IPS-18a (cell line): ENCODE measurements around the gene LETM1.

Experiments
- H3K27ac ChIP-seq: one replicate; pipeline ENCODE4 v1.5.1; 2013; ENCODE audit warnings: low read length
- H3K27me3 ChIP-seq: one replicate; pipeline ENCODE4 v1.6.1; 2013; ENCODE audit warnings: mild to moderate bottlenecking, low read length; ENCODE audit not compliant: control insufficient read depth, insufficient read depth
- H3K36me3 ChIP-seq: one replicate; pipeline ENCODE4 v1.6.1; 2013; ENCODE audit warnings: low read depth, low read length; ENCODE audit not compliant: control insufficient read depth
- H3K4me1 ChIP-seq: one replicate; pipeline ENCODE4 v1.6.1; 2013; ENCODE audit warnings: low read depth, low read length; ENCODE audit not compliant: control insufficient read depth
- H3K4me3 ChIP-seq: one replicate; pipeline ENCODE4 v1.5.1; 2013; ENCODE audit warnings: low read length
- H3K9ac ChIP-seq: one replicate; pipeline ENCODE4 v1.6.1; 2013; ENCODE audit warnings: mild to moderate bottlenecking, low read length, moderate library complexity
- H3K9me3 ChIP-seq: one replicate; pipeline ENCODE4 v1.6.1; 2013; ENCODE audit warnings: low read depth, low read length; ENCODE audit not compliant: control insufficient read depth

Gene LETM1

DNA sequence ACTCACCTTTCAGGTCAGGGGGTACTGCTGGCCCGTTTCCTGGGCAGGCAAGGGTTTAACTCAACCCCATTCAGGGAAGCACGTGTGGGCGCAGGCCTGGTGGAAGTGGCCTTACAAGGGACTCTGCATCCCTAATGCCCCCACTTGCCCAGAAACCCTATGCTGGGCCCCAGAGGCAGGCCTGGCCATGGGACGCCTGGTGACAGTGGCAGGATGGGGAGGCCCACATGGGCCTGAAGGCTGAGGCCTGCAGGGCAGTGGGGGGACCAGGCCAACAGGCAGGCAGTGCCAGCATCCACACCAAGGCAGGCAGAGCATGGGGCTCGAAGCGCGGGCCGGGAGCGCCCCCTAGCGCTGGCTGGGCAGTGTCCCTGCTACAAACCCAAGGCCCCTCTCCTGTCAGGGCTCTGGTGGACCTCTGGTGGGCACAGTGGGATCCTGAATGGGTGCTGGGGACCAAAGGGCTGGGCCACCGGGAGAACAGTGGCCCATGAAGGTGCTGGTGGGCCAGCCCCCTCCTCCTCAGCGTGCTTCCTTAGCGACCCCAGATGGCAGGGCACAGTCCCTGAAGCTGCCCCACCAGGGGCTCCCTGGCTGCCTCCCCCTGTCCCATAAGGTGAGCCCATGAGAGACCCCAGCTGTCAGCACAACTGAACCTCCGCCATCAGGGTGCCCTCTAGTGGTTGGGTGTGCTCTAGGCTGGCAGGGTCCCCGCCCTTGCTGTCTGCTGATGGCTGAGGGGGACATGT lies 46.0 kb downstream of the LETM1 start:
- Histone ChIP-seq H3K27me3 (no peaks in the 10 kb centered on the region), H3K9ac (no peak overlapping the region), H3K9me3 (no peaks in the 10 kb centered on the region), H3K27ac (no peak overlapping the region), H3K4me1 (no peaks in the 10 kb centered on the region), H3K36me3 (peaks cover 23% of the 10 kb centered on the region), H3K4me3 (no peak overlapping the region)

DNA sequence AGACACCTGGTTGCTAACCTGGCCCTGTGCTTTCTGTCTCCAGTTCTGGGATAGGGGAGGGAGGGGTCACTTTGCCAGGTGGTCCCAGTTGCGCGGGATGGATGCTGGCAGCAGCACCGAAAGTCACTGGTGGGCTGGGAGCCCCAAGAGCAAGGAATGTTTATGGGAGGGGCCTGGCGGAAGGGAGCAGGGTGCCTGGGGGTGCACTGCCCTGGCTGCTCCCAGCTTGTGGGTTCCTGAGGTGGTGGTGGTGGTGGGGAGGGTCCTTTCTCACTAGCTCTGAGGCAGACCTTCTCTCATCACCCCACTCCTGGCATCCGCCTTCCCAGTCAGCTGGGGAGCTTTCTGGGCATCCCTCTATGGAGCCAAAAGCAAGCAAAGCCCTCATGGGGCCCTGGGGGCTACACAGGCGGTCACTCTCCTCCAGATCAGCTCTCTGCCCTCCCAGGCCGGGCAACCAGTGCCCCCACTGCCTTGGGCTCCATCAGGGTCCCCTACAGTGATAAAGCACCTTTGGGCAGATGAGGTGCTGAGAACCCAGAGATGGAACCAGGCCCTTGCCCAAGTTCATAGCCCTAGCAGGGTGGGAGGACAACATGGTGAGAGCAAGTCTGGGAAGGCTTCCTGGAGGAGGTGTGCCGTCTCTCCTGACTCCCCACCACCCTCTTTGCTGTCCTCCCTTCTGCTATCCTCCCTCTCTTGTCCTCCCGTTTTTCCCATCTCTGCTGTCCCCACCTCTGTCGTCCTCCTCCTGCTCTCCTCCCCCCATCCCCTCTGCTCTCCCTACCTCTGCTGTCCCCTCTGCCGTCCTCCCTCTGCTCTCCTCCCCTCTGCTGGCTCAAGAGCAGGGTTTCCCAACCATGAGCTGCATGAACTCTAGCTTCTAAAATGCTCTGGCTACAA lies 46.9 kb downstream of the LETM1 start:
- Histone ChIP-seq H3K27me3 (no peaks in the 10 kb centered on the region), H3K4me3 (no peak overlapping the region), H3K4me1 (no peaks in the 10 kb centered on the region), H3K36me3 (peaks cover 15% of the 10 kb centered on the region), H3K9me3 (no peaks in the 10 kb centered on the region), H3K9ac (no peak overlapping the region), H3K27ac (no peak overlapping the region)

DNA sequence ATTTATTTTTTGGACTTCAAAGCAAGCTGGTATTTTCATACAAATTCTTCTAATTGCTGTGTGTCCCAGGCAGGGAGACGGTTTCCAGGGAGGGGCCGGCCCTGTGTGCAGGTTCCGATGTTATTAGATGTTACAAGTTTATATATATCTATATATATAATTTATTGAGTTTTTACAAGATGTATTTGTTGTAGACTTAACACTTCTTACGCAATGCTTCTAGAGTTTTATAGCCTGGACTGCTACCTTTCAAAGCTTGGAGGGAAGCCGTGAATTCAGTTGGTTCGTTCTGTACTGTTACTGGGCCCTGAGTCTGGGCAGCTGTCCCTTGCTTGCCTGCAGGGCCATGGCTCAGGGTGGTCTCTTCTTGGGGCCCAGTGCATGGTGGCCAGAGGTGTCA lies 47.6 kb downstream of the LETM1 start:
- Histone ChIP-seq H3K9me3 (no peaks in the 10 kb centered on the region), H3K36me3 (peaks cover 11% of the 10 kb centered on the region), H3K9ac (no peak overlapping the region), H3K4me1 (no peaks in the 10 kb centered on the region), H3K27ac (no peak overlapping the region), H3K27me3 (no peaks in the 10 kb centered on the region), H3K4me3 (no peak overlapping the region)

DNA sequence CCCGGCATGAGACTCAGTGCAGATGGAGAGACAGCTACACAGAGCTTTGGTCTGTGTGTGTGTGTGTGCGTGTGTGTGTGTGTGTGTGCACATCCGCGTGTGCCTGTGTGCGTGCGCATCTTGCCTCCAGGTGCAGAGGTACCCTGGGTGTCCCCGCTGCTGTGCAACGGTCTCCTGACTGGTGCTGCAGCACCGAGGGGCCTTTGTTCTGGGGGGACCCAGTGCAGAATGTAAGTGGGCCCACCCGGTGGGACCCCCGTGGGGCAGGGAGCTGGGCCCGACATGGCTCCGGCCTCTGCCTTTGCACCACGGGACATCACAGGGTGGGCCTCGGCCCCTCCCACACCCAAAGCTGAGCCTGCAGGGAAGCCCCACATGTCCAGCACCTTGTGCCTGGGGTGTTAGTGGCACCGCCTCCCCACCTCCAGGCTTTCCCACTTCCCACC lies 48.6 kb downstream of the LETM1 start:
- H3K27ac ChIP-seq = no peak overlapping the region
- peaks cover 6% of the 10 kb centered on the region for H3K36me3 ChIP-seq
- no peaks in the 10 kb centered on the region for H3K4me1 ChIP-seq
- H3K27me3 ChIP-seq = no peaks in the 10 kb centered on the region
- no peak overlapping the region for H3K9ac ChIP-seq
- no peak overlapping the region for H3K4me3 ChIP-seq
- H3K9me3 ChIP-seq = no peaks in the 10 kb centered on the region

DNA sequence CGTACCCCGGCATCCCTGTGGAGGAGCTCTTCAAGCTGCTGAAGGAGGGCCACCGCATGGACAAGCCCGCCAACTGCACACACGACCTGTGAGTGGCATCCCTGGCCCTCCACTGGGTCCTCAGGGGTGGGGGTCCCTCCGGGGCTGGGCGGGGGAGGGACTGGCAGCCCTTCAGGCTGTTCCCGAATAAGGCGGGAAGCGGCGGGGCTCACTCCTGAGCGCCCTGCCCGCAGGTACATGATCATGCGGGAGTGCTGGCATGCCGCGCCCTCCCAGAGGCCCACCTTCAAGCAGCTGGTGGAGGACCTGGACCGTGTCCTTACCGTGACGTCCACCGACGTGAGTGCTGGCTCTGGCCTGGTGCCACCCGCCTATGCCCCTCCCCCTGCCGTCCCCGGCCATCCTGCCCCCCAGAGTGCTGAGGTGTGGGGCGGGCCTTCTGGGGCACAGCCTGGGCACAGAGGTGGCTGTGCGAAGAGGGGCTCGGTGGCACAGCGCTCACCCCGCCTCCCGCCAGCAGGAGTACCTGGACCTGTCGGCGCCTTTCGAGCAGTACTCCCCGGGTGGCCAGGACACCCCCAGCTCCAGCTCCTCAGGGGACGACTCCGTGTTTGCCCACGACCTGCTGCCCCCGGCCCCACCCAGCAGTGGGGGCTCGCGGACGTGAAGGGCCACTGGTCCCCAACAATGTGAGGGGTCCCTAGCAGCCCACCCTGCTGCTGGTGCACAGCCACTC lies 49.2 kb downstream of the LETM1 start:
- Histone ChIP-seq H3K4me1 (no peaks in the 10 kb centered on the region), H3K9me3 (no peaks in the 10 kb centered on the region), H3K27ac (no peak overlapping the region), H3K27me3 (no peaks in the 10 kb centered on the region), H3K9ac (no peak overlapping the region), H3K4me3 (no peak overlapping the region), H3K36me3 (peaks cover 6% of the 10 kb centered on the region)

DNA sequence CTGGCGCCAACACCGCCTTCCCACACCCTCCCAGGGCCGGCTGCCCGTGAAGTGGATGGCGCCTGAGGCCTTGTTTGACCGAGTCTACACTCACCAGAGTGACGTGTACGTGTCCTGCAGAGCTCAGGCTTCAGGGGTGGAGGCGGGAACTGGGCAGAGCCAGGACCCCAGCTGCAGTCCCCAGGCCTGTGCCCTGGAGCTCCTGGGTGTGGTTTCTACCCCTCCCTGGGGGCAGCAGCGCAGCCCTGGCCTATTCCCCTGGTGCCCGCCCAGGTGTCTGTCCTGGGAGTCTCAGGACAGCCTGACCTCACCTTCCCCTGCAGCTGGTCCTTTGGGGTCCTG lies 49.8 kb downstream of the LETM1 start:
- peaks cover 6% of the 10 kb centered on the region for H3K36me3 ChIP-seq
- H3K9ac ChIP-seq = no peak overlapping the region
- H3K4me3 ChIP-seq = no peak overlapping the region

DNA sequence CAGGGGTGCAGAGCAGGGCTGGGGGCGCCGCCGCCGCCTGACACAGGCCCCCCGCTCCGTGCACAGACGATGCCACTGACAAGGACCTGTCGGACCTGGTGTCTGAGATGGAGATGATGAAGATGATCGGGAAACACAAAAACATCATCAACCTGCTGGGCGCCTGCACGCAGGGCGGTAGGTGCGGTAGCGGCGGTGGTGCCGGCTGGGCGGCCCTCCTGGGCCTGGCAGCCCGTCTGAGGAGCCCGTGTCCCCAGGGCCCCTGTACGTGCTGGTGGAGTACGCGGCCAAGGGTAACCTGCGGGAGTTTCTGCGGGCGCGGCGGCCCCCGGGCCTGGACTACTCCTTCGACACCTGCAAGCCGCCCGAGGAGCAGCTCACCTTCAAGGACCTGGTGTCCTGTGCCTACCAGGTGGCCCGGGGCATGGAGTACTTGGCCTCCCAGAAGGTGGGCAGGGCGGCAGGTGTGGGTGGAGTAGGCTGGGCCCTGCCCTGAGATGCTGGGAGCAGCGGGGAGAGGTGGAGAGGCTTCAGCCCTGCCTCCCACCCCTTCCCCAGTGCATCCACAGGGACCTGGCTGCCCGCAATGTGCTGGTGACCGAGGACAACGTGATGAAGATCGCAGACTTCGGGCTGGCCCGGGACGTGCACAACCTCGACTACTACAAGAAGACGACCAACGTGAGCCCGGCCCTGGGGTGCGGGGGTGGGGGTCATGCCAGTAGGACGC lies 50.3 kb downstream of the LETM1 start:
- H3K27me3 ChIP-seq = no peaks in the 10 kb centered on the region
- no peaks in the 10 kb centered on the region for H3K9me3 ChIP-seq
- peaks cover 6% of the 10 kb centered on the region for H3K36me3 ChIP-seq
- no peak overlapping the region for H3K9ac ChIP-seq
- no peak overlapping the region for H3K4me3 ChIP-seq
- H3K27ac ChIP-seq = no peak overlapping the region
- no peaks in the 10 kb centered on the region for H3K4me1 ChIP-seq

More for the DNA sequence above, 49.8 kb downstream of the LETM1 start:
- no peaks in the 10 kb centered on the region for H3K27me3 ChIP-seq
- H3K4me1 ChIP-seq = no peaks in the 10 kb centered on the region
- no peaks in the 10 kb centered on the region for H3K9me3 ChIP-seq
- H3K27ac ChIP-seq = no peak overlapping the region

DNA sequence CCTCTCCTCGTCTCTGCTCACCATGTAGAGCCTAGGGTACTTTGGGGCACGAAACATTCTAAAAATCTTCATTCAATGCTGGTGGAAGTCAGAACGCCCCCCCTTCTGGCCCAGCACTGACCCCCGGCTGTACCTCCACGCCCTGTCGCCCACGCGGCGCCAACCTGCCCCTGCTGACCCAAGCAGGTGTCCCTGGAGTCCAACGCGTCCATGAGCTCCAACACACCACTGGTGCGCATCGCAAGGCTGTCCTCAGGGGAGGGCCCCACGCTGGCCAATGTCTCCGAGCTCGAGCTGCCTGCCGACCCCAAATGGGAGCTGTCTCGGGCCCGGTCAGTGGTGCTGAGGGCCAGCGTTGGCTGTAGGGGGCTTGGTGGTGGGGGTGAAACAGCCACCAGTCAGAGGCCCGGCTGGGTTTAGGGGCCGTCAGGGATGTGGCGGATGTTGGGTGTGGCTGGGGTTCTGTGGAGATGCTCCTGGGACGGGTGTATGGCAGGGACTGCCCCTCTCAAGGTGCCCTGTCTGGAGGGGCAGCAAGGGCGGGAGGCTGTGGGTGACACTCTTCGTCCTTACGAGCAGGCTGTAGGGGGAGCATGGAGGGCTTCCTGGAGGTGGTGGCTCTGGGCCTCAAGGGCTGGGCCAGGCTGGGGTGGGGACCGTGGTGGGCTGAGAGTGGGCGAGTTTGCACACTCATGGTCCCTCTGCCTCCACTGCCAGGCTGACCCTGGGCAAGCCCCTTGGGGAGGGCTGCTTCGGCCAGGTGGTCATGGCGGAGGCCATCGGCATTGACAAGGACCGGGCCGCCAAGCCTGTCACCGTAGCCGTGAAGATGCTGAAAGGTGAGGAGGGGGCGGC lies 51.1 kb downstream of the LETM1 start:
- H3K36me3 ChIP-seq = peaks cover 6% of the 10 kb centered on the region
- no peaks in the 10 kb centered on the region for H3K4me1 ChIP-seq
- no peak overlapping the region for H3K4me3 ChIP-seq
- H3K27me3 ChIP-seq = no peaks in the 10 kb centered on the region
- H3K9ac ChIP-seq = no peak overlapping the region
- H3K27ac ChIP-seq = no peak overlapping the region
- no peaks in the 10 kb centered on the region for H3K9me3 ChIP-seq

DNA sequence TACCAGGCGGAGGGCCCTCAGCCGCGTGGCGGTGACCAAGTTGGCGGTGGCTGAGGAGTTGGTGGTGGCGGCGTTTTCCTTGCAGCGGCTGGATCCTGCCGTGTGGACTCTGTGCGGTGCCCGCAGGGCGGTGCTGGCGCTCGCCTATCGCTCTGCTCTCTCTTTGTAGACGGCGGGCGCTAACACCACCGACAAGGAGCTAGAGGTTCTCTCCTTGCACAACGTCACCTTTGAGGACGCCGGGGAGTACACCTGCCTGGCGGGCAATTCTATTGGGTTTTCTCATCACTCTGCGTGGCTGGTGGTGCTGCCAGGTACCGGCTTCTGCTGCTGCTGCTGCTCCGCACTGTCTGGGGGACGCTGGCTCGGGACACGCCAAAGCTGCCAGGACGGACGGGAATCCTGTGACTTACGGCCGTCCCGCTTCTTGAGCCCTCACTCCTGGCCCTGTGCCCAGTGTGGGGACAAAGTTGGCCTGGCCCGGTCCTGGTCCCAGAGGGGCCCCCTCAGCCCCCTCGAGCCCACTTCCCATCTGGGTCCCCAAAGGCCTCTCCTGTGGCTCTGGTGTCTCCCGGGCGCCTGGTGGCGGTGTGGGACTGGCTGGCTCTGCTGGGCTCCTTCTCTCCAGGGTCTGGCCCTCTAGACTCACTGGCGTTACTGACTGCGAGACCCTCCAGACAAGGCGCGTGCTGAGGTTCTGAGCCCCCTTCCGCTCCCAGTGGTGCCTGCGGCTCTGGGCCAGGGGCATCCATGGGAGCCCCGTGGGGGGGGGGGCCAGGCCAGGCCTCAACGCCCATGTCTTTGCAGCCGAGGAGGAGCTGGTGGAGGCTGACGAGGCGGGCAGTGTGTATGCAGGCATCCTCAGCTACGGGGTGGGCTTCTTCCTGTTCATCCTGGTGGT lies 52.2 kb downstream of the LETM1 start:
- no peak overlapping the region for H3K9ac ChIP-seq
- no peaks in the 10 kb centered on the region for H3K9me3 ChIP-seq
- peaks cover 6% of the 10 kb centered on the region for H3K36me3 ChIP-seq
- no peaks in the 10 kb centered on the region for H3K4me1 ChIP-seq
- H3K4me3 ChIP-seq = no peak overlapping the region
- no peaks in the 10 kb centered on the region for H3K27me3 ChIP-seq
- no peak overlapping the region for H3K27ac ChIP-seq
